Measurements from ENCODE around the gene COMTD1. TPM values are rescaled to one million over a fixed set of nuclear protein-coding genes. Genes with fewer than 3 reads are reported as not detected.

Gene COMTD1
- total RNA-seq, 2 donors from 2014 or later, result 62.6 to 117 TPM

GRCh38 chr10:75238182-75239095, 2.7 kb upstream of the COMTD1 start:
- no peak for TF ChIP-seq CTCF (IDR thresholded peaks at IDR 0.05)
- H3K4me3 ChIP-seq, result no peak overlapping the region
- H3K36me3 ChIP-seq, result no peaks in the 10 kb centered on the region
- no peak for DNase-seq
- intact Hi-C loops (cut with DNase I), result loop anchor here (10.0 kb wide), 1 partner anchor 994 kb away; no protein-coding TSS in a partner anchor
- no peak overlapping the region for H3K27ac ChIP-seq
- H3K9me3 ChIP-seq, result no peaks in the 10 kb centered on the region
- H3K9ac ChIP-seq (ENCODE audit: low read depth in 2 of 2, low read length in 2 of 2), result no peak overlapping the region
- no peaks in the 10 kb centered on the region for H3K27me3 ChIP-seq
- H3K4me1 ChIP-seq, result no peaks in the 10 kb centered on the region

- no peak for DNase-seq
- H3K27me3 ChIP-seq, result no peaks in the 10 kb centered on the region
- peak overlapping the region; percentile 90 for H3K27ac ChIP-seq
- no peaks in the 10 kb centered on the region for H3K4me1 ChIP-seq
- intact Hi-C loops (cut with DNase I), result loop anchor here (10.0 kb wide), 1 partner anchor 992 kb away; no protein-coding TSS in a partner anchor
- H3K4me3 ChIP-seq, result peak overlapping the region; percentile 78
- TF ChIP-seq CTCF (IDR thresholded peaks at IDR 0.05), result no peak
- no peaks in the 10 kb centered on the region for H3K9me3 ChIP-seq
- peaks cover 5% of the 10 kb centered on the region for H3K36me3 ChIP-seq
- no peak overlapping the region for H3K9ac ChIP-seq (ENCODE audit: low read depth in 2 of 2, low read length in 2 of 2)
These were observed 545 bp upstream of the COMTD1 start for GRCh38 chr10:75236178-75236825.

- no peaks in the 10 kb centered on the region for H3K9me3 ChIP-seq
- peak overlapping the region; percentile 72 to 79 for H3K9ac ChIP-seq (ENCODE audit: low read depth in 2 of 2, low read length in 2 of 2)
- peaks cover 5% of the 10 kb centered on the region for H3K36me3 ChIP-seq
- no peaks in the 10 kb centered on the region for H3K4me1 ChIP-seq
- H3K27me3 ChIP-seq, result no peaks in the 10 kb centered on the region
- DNase-seq, result no peak
- intact Hi-C loops (cut with DNase I), result loop anchor here (5.0 to 10.0 kb wide), 2 partner anchors 128 to 990 kb away; a partner anchor contains a TSS
- H3K4me3 ChIP-seq, result peak overlapping the region; percentile 78
- no peak for TF ChIP-seq CTCF (IDR thresholded peaks at IDR 0.05)
- peak overlapping the region; percentile 90 for H3K27ac ChIP-seq
These were observed 928 bp downstream of the COMTD1 start for GRCh38 chr10:75234683-75235374.

GRCh38 chr10:75234017-75234682, 1.6 kb downstream of the COMTD1 start:
- no peak for TF ChIP-seq CTCF (IDR thresholded peaks at IDR 0.05)
- intact Hi-C loops (cut with DNase I), result loop anchor here (5.0 to 10.0 kb wide), 2 partner anchors 127 to 989 kb away; a partner anchor contains a TSS

More at GRCh38 chr10:75234017-75234682, 1.6 kb downstream of the COMTD1 start:
- H3K9ac ChIP-seq (ENCODE audit: low read depth in 2 of 2, low read length in 2 of 2), result peak overlapping the region; percentile 72 to 79
- H3K4me1 ChIP-seq, result no peaks in the 10 kb centered on the region
- DNase-seq, result peak; percentile 99
- peak overlapping the region; percentile 78 for H3K4me3 ChIP-seq
- H3K9me3 ChIP-seq, result no peaks in the 10 kb centered on the region
- no peaks in the 10 kb centered on the region for H3K27me3 ChIP-seq
- peak overlapping the region; percentile 90 for H3K27ac ChIP-seq
- peaks cover 5% of the 10 kb centered on the region for H3K36me3 ChIP-seq

All from colonic mucosa (tissue), 4 donors.